SK-N-SH (cell line): ENCODE measurements around the gene FAM169A. TPM values are rescaled to one million over a fixed set of nuclear protein-coding genes. Genes with fewer than 3 reads are reported as not detected.

Source experiments
- CTCF ChIA-PET: fragments of 300-600, 350-600 bp; formaldehyde crosslinking; extraction: SDS; loops from one replicate; lab custom pipeline; 2021; lab: Yijun Ruan, JAX
- POLR2A ChIA-PET: fragments of 350-600 bp; sonication (Branson Sonifier 250); formaldehyde crosslinking; extraction: SDS; loops from one replicate; lab custom pipeline; 2020; ENCODE audit warnings: antibody characterized with exemption, inconsistent platforms; lab: Yijun Ruan, JAX
- DNase-seq: peaks from one replicate; pipeline ENCODE4 v3.0.0; 2012
- H2AFZ ChIP-seq: fragments of 200-600 bp; sonication (generic); 2 replicates; pipeline ENCODE4 v1.8.1; 2016; ENCODE audit warnings: antibody characterized with exemption, mild to moderate bottlenecking, low read depth
- H3F3A ChIP-seq: fragments of 200-600 bp; sonication (generic); replicated peaks from 2 replicates; pipeline ENCODE3; 2016; ENCODE audit warnings: antibody characterized with exemption, mild to moderate bottlenecking; ENCODE audit not compliant: insufficient read depth
- H3K27ac ChIP-seq, 2 experiments: fragments of 200-500 bp in 1 of 2; fragments of 200-600 bp in 1 of 2; sonication (Bioruptor generic) in 1 of 2; sonication (generic), shearing (Covaris generic) in 1 of 2; 2 replicates each; pipeline versions ENCODE4 v1.5.1 to v1.6.1; 2014 to 2016; ENCODE audit warnings: low read depth in 2 of 2, inconsistent platforms in 1 of 2, low read length in 1 of 2, mild to moderate bottlenecking in 1 of 2, mixed read lengths in 1 of 2
- H3K27me3 ChIP-seq: fragments of 200-600 bp; sonication (generic), shearing (Covaris generic); 2 replicates; pipeline ENCODE4 v1.6.1; 2016; ENCODE audit warnings: mixed run types; ENCODE audit not compliant: insufficient read depth
- H3K36me3 ChIP-seq, 2 experiments: fragments of 200-500 bp in 1 of 2; fragments of 200-600 bp in 1 of 2; sonication (Bioruptor generic) in 1 of 2; sonication (generic) in 1 of 2; replicated peaks in 1 of 2; 2 replicates each; pipeline versions ENCODE3 to v1.5.1; 2014 to 2016; ENCODE audit warnings: low read length in 1 of 2, mild to moderate bottlenecking in 1 of 2; ENCODE audit not compliant: insufficient read depth in 2 of 2, control insufficient read depth in 1 of 2
- H3K4me1 ChIP-seq, 2 experiments: fragments of 200-500 bp in 1 of 2; fragments of 200-600 bp in 1 of 2; sonication (Bioruptor generic) in 1 of 2; sonication (generic), shearing (Covaris generic) in 1 of 2; 2 replicates each; pipeline versions ENCODE4 v1.5.1 to v1.6.1; 2014 to 2016; ENCODE audit warnings: low read depth in 1 of 2, low read length in 1 of 2, mixed run types in 1 of 2; ENCODE audit not compliant: insufficient read depth in 2 of 2, control insufficient read depth in 1 of 2
- H3K4me2 ChIP-seq: fragments of 200-600 bp; sonication (generic), shearing (Covaris generic); 2 replicates; pipeline ENCODE4 v1.6.1; 2017; ENCODE audit warnings: mixed run types
- H3K4me3 ChIP-seq, 2 experiments: fragments of 200-500 bp in 1 of 2; fragments of 200-600 bp in 1 of 2; sonication (Bioruptor generic) in 1 of 2; sonication (generic), shearing (Covaris generic) in 1 of 2; 2 replicates each; pipeline versions ENCODE4 v1.5.1 to v1.8.1; 2014 to 2016; ENCODE audit warnings: low read depth in 2 of 2, inconsistent platforms in 1 of 2, low read length in 1 of 2, mild to moderate bottlenecking in 1 of 2, mixed read lengths in 1 of 2, moderate library complexity in 1 of 2
- H3K79me2 ChIP-seq: fragments of 200-600 bp; sonication (generic); 2 replicates; pipeline ENCODE4 v1.8.1; 2017; ENCODE audit warnings: mild to moderate bottlenecking; ENCODE audit not compliant: insufficient read depth
- H3K9ac ChIP-seq: fragments of 200-600 bp; sonication (generic); 2 replicates; pipeline ENCODE4 v1.6.1; 2017; ENCODE audit warnings: mixed run types
- H3K9me2 ChIP-seq: fragments of 200-600 bp; sonication (generic); 2 replicates; pipeline ENCODE4 v1.6.1; 2017; ENCODE audit warnings: mixed run types
- H3K9me3 ChIP-seq: fragments of 200-600 bp; sonication (generic); 2 replicates; pipeline ENCODE4 v1.6.1; 2017; ENCODE audit warnings: mixed run types, mild to moderate bottlenecking, moderate library complexity
- H4K20me1 ChIP-seq: fragments of 200-600 bp; sonication (generic); 2 replicates; pipeline ENCODE4 v1.6.1; 2017; ENCODE audit warnings: mild to moderate bottlenecking, mixed run types; ENCODE audit not compliant: insufficient read depth
- EZH2phosphoT487 ChIP-seq: fragments of 200-600 bp; sonication (generic); IDR thresholded peaks from 2 replicates; pipeline ENCODE4 v1.6.1; 2017; ENCODE audit warnings: low read depth, mixed run types, mild to moderate bottlenecking, antibody characterized with exemption, moderate library complexity, borderline replicate concordance
- FOXJ3 ChIP-seq: sonication (generic); formaldehyde crosslinking; IDR thresholded peaks from 2 replicates; pipeline ENCODE4 v1.5.1; 2020; ENCODE audit warnings: mild to moderate bottlenecking, missing genetic modification reagents
- GABPA ChIP-seq: IDR thresholded peaks from 2 replicates; pipeline ENCODE4 v1.4.0; 2012; ENCODE audit warnings: low read depth, mild to moderate bottlenecking
- IRF3 ChIP-seq: fragments of 150-350 bp; IDR thresholded peaks from 2 replicates; pipeline ENCODE4 v1.6.1; 2016; ENCODE audit warnings: mild to moderate bottlenecking, low read depth, low read length
- MAX ChIP-seq: IDR thresholded peaks from 2 replicates; pipeline ENCODE4 v1.4.0; 2012; ENCODE audit warnings: low read depth
- MEF2A ChIP-seq: IDR thresholded peaks from 2 replicates; pipeline ENCODE4 v1.4.0; 2012; ENCODE audit warnings: low read depth, borderline replicate concordance
- NRF1 ChIP-seq: IDR thresholded peaks from 2 replicates; pipeline ENCODE4 v1.6.1; 2012; ENCODE audit warnings: low read depth, mild to moderate bottlenecking, low read length
- PBX3 ChIP-seq: IDR thresholded peaks from 2 replicates; pipeline ENCODE4; 2012
- RCOR1 ChIP-seq: fragments of 150-350 bp; IDR thresholded peaks from 2 replicates; pipeline ENCODE4 v1.6.1; 2017; ENCODE audit warnings: antibody characterized with exemption, low read length
- REST ChIP-seq: IDR thresholded peaks from 2 replicates; pipeline ENCODE4 v1.6.1; 2012; ENCODE audit warnings: mild to moderate bottlenecking, low read depth, low read length, moderate library complexity
- RXRA ChIP-seq: IDR thresholded peaks from 2 replicates; pipeline ENCODE4 v1.4.0; 2012; ENCODE audit warnings: low read depth, mild to moderate bottlenecking, borderline replicate concordance
- SIN3A ChIP-seq: IDR thresholded peaks from 2 replicates; pipeline ENCODE4 v1.6.1; 2012; ENCODE audit warnings: low read depth, mild to moderate bottlenecking, low read length, moderate library complexity, borderline replicate concordance
- SMC3 ChIP-seq: IDR thresholded peaks from 2 replicates; pipeline ENCODE4 v1.6.1; 2012; ENCODE audit warnings: low read depth, low read length, improper control_type of control experiment
- TAF1 ChIP-seq: IDR thresholded peaks from 2 replicates; pipeline ENCODE4 v1.6.1; 2012; ENCODE audit warnings: low read depth, mild to moderate bottlenecking, low read length, moderate library complexity, borderline replicate concordance
- TEAD4 ChIP-seq: IDR thresholded peaks from 2 replicates; pipeline ENCODE4 v1.4.0; 2012; ENCODE audit warnings: mild to moderate bottlenecking, borderline replicate concordance; ENCODE audit not compliant: insufficient read depth
- USF2 ChIP-seq: fragments of 150-350 bp; IDR thresholded peaks from 2 replicates; pipeline ENCODE4 v1.6.1; 2017; ENCODE audit warnings: antibody characterized with exemption, low read length, low read depth, borderline replicate concordance
- YY1 ChIP-seq: IDR thresholded peaks from 2 replicates; pipeline ENCODE4 v1.4.0; 2012; ENCODE audit warnings: low read depth, mild to moderate bottlenecking
- ZBTB33 ChIP-seq: IDR thresholded peaks from 2 replicates; pipeline ENCODE4 v1.4.0; 2012; ENCODE audit warnings: low read depth, borderline replicate concordance
- WGBS: methylation state at CpG from one replicate; pipeline ENCODE4 v1.1.6; 2017; ENCODE audit warnings: low lambda C conversion rate; 5-methylcytosine and 5-hydroxymethylcytosine counted together
- polyA plus RNA-seq, 3 experiments: library from polyadenylated mRNA; depleted of rRNA; stranded (reverse); fragments of >200 nt; gene quantifications; 2 replicates each; pipeline ENCODE4 v1.2.3, GENCODE V29; 2012

The FAM169A gene
- polyA plus RNA-seq, 1 of the 3 experiments (the other 2 are of a cell fraction): 2.6 TPM

GRCh38 chr5:74875994-74876791, 10.0 kb upstream of the FAM169A start (continued):
- TF ChIP-seq RCOR1: no peak
- no peak for TF ChIP-seq SMC3

GRCh38 chr5:74873525-74874249, 7.5 kb upstream of the FAM169A start:
- H4K20me1 ChIP-seq: no peaks in the 10 kb centered on the region
- no peak for TF ChIP-seq TAF1
- no peak for TF ChIP-seq PBX3
- TF ChIP-seq NRF1: no peak
- TF ChIP-seq IRF3: no peak
- TF ChIP-seq RXRA: no peak
- TF ChIP-seq MAX: no peak
- TF ChIP-seq TEAD4: no peak
- no peak for TF ChIP-seq USF2
- TF ChIP-seq MEF2A: no peak
- no peak for TF ChIP-seq ZBTB33
- no peak for TF ChIP-seq GABPA
- no peak for TF ChIP-seq EZH2phosphoT487
- no peak for TF ChIP-seq FOXJ3 (CRISPR knock-in tag)
- no peak for TF ChIP-seq SIN3A
- no peak for TF ChIP-seq REST
- TF ChIP-seq YY1: no peak
- TF ChIP-seq, all 33 proteins: peak for 0
- no peaks in the 10 kb centered on the region for H3K9me2 ChIP-seq
- H3K27ac ChIP-seq: no peak overlapping the region
- 44% methylated on average over 3 of the region's 3 CpGs for WGBS
- no peak overlapping the region for H3K4me2 ChIP-seq
- no peak overlapping the region for H3K4me3 ChIP-seq
- H3K4me1 ChIP-seq: no peaks in the 10 kb centered on the region
- H3K36me3 ChIP-seq: no peaks in the 10 kb centered on the region
- no peak for DNase-seq
- no peak overlapping the region for H2AFZ ChIP-seq
- H3F3A ChIP-seq: no peaks in the 10 kb centered on the region
- no peaks in the 10 kb centered on the region for H3K79me2 ChIP-seq
- no peaks in the 10 kb centered on the region for H3K9me3 ChIP-seq
- POLR2A ChIA-PET: no interaction called here
- H3K27me3 ChIP-seq: no peaks in the 10 kb centered on the region
- no peak overlapping the region for H3K9ac ChIP-seq
- CTCF ChIA-PET: no interaction called here
